Left ventricle myocardium inferior (tissue), 1 donor: ENCODE data around the gene SENP7. TPM values are rescaled to one million over a fixed set of nuclear protein-coding genes. Genes with fewer than 3 reads are reported as not detected.

ENCODE experiments used
- DNase-seq: peaks from one replicate; pipeline ENCODE4 v3.0.0-alpha.2; 2020
- H3K27ac ChIP-seq: fragments of 200-600 bp; replicated peaks from 2 replicates; pipeline ENCODE4 v1.8.0; 2021
- H3K27me3 ChIP-seq: fragments of 200-600 bp; 2 replicates; pipeline ENCODE4 v1.8.0; 2021; ENCODE audit warnings: low read depth
- H3K36me3 ChIP-seq: fragments of 200-600 bp; 2 replicates; pipeline ENCODE4 v1.8.0; 2021
- H3K4me1 ChIP-seq: fragments of 200-600 bp; 2 replicates; pipeline ENCODE4 v1.8.0; 2021
- H3K4me3 ChIP-seq: fragments of 200-600 bp; 2 replicates; pipeline ENCODE4 v1.8.0; 2021; ENCODE audit warnings: mild to moderate bottlenecking, moderate library complexity
- H3K9me3 ChIP-seq: fragments of 200-600 bp; replicated peaks from 2 replicates; pipeline ENCODE4 v1.8.0; 2021
- CTCF ChIP-seq: fragments of 200-600 bp; IDR thresholded peaks from 2 replicates; pipeline ENCODE4 v1.8.0; 2021; ENCODE audit warnings: antibody characterized with exemption, mild to moderate bottlenecking, borderline replicate concordance
- intact Hi-C: fragments of 100-400 bp; cut with micrococcal nuclease; formaldehyde crosslinking; loops from one replicate; pipeline ENCODE4 v1.11.0; 2022
- total RNA-seq: library from RNA; stranded (reverse); fragmentation: NEBNext Ultra II Directional; extraction: Animal tissue kit (Norgen Biotek cat#: 25700); gene quantifications from one replicate; pipeline ENCODE4 v1.2.1, GENCODE V29; 2021
- donor health status: DM: no; HTN: yes; CAD: no; lungs with severe emphysema.

The SENP7 gene
- total RNA-seq, 1 donor from 2014 or later: 8.7 TPM

GRCh38 chr3:101384426-101384825 is 128.6 kb downstream of the SENP7 start:
- Histone ChIP-seq H3K4me1 (peaks cover 36% of the 10 kb centered on the region), H3K4me3 (no peak overlapping the region), H3K36me3 (peaks cover 7% of the 10 kb centered on the region), H3K9me3 (peaks cover 17% of the 10 kb centered on the region), H3K27ac (no peak overlapping the region), H3K27me3 (no peaks in the 10 kb centered on the region)
- no peak for DNase-seq
- TF ChIP-seq CTCF: no peak
- intact Hi-C loops: no loop called here

GRCh38 chr3:101383656-101384055 is 129.4 kb downstream of the SENP7 start:
- intact Hi-C loops: no loop called here
- Histone ChIP-seq H3K4me3 (no peak overlapping the region), H3K36me3 (no peaks in the 10 kb centered on the region), H3K27me3 (no peaks in the 10 kb centered on the region), H3K4me1 (peaks cover 36% of the 10 kb centered on the region), H3K27ac (no peak overlapping the region), H3K9me3 (peaks cover 17% of the 10 kb centered on the region)
- no peak for DNase-seq
- TF ChIP-seq CTCF: no peak

GRCh38 chr3:101383156-101383575 is 129.8 kb downstream of the SENP7 start:
- H3K27me3 ChIP-seq: no peaks in the 10 kb centered on the region
- no peak overlapping the region for H3K27ac ChIP-seq
- H3K4me3 ChIP-seq: no peak overlapping the region
- intact Hi-C loops: no loop called here
- no peaks in the 10 kb centered on the region for H3K36me3 ChIP-seq
- TF ChIP-seq CTCF: no peak
- no peak for DNase-seq
- peaks cover 37% of the 10 kb centered on the region for H3K4me1 ChIP-seq
- H3K9me3 ChIP-seq: peaks cover 16% of the 10 kb centered on the region

- no peaks in the 10 kb centered on the region for H3K36me3 ChIP-seq
- no peak for DNase-seq
- intact Hi-C loops: no loop called here
- TF ChIP-seq CTCF: peak; percentile 66
- H3K27ac ChIP-seq: peak overlapping the region; percentile 21
- no peaks in the 10 kb centered on the region for H3K27me3 ChIP-seq
- H3K4me3 ChIP-seq: no peak overlapping the region
- H3K4me1 ChIP-seq: peaks cover 45% of the 10 kb centered on the region
- H3K9me3 ChIP-seq: peaks cover 12% of the 10 kb centered on the region
Measured at GRCh38 chr3:101381809-101382208, 131.2 kb downstream of the SENP7 start.

GRCh38 chr3:101379658-101380376 is 133.2 kb downstream of the SENP7 start:
- DNase-seq: no peak
- peaks cover 12% of the 10 kb centered on the region for H3K9me3 ChIP-seq
- TF ChIP-seq CTCF: no peak
- no peaks in the 10 kb centered on the region for H3K36me3 ChIP-seq
- H3K4me1 ChIP-seq: peaks cover 41% of the 10 kb centered on the region
- no peak overlapping the region for H3K4me3 ChIP-seq
- intact Hi-C loops: loop anchor here (10.0 kb wide), 1 partner anchor 155 kb away; no protein-coding TSS in a partner anchor
- H3K27me3 ChIP-seq: no peaks in the 10 kb centered on the region
- peak overlapping the region; percentile 49 for H3K27ac ChIP-seq
